Measurements from ENCODE around the gene MRPL39.

The MRPL39 gene

DNA sequence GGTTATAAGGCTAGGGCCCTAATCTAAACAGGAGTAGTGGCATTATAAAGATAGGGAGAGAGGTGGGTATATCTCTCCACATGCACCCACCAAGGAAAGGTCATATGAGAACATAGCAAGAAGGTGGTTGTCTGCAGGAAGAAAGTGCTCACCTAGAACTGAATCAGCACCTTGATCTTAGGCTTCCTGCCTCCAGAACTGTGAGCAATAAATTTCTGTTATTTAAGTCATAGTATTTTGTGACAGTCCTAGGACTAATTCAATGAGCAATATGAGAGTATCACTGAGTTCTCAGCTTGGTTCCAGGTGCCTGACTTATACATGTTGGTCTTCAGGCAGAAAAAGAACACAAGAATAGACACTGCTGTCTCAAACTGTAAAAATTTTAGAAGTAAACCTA is 51.8 kb downstream of the MRPL39 start:
- no peak overlapping the region for H2BK15ac ChIP-seq (replicated peaks; ENCODE audit: low read depth)
- H2AK5ac ChIP-seq (ENCODE audit: low read length) = no peak overlapping the region
- no peaks in the 10 kb centered on the region for H3K27me3 ChIP-seq (ENCODE audit: insufficient read depth, low read length, poor library complexity)
- no peak overlapping the region for H3K56ac ChIP-seq (ENCODE audit: low read length)
- no peak overlapping the region for H3K18ac ChIP-seq (ENCODE audit: low read length)
- H3K4ac ChIP-seq (ENCODE audit: low read depth, low read length) = no peak overlapping the region
- no peak for DNase-seq
- no peak overlapping the region for H3K27ac ChIP-seq (ENCODE audit: low read depth, low read length)
- H3K79me2 ChIP-seq (ENCODE audit: control insufficient read depth, insufficient read depth, low read length) = no peaks in the 10 kb centered on the region
- no peak overlapping the region for H4K8ac ChIP-seq (ENCODE audit: low read depth, low read length)
- no peak overlapping the region for H3K4me3 ChIP-seq (ENCODE audit: low read length)
- no peak overlapping the region for H3K23ac ChIP-seq (ENCODE audit: low read length)
- H3K9ac ChIP-seq (ENCODE audit: low read length) = no peak overlapping the region
- no peaks in the 10 kb centered on the region for H3K36me3 ChIP-seq (ENCODE audit: control insufficient read depth, insufficient read depth, low read length)
- no peak overlapping the region for H4K5ac ChIP-seq (ENCODE audit: low read length)
- no peak overlapping the region for H2BK120ac ChIP-seq (ENCODE audit: low read depth, low read length)
- H3K4me2 ChIP-seq (ENCODE audit: low read length) = no peak overlapping the region
- H2BK5ac ChIP-seq (ENCODE audit: low read length) = no peak overlapping the region
- H3K79me1 ChIP-seq (ENCODE audit: low read length) = no peaks in the 10 kb centered on the region
- no peaks in the 10 kb centered on the region for H3K4me1 ChIP-seq (ENCODE audit: control insufficient read depth, low read depth, low read length)

DNA sequence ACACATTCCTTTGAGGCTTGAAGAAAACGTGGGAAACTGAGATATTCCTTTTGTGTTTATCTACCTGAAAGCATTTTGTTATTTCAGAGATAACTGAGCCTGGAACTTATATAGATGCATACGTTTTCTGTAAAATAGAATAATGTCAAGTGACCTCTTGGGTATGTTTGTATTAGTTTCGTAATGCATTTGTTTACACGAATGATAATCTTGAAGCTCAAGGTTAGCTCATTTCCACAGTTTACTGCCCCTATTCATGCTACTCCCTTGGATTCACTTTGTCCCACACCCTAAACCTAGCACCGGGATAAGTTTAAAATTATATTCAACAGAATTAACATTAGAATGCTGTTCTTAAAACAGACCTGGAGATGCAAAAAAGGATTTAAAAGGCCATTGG is 54.4 kb downstream of the MRPL39 start:
- Histone ChIP-seq H3K79me1 (ENCODE audit: low read length) (no peaks in the 10 kb centered on the region), H3K4ac (ENCODE audit: low read depth, low read length) (no peak overlapping the region), H3K56ac (ENCODE audit: low read length) (no peak overlapping the region), H3K9ac (ENCODE audit: low read length) (no peak overlapping the region), H3K27ac (ENCODE audit: low read depth, low read length) (no peak overlapping the region), H2BK120ac (ENCODE audit: low read depth, low read length) (no peak overlapping the region), H3K18ac (ENCODE audit: low read length) (no peak overlapping the region), H3K36me3 (ENCODE audit: control insufficient read depth, insufficient read depth, low read length) (no peaks in the 10 kb centered on the region), H3K23ac (ENCODE audit: low read length) (no peak overlapping the region), H4K5ac (ENCODE audit: low read length) (no peak overlapping the region), H2BK15ac (replicated peaks; ENCODE audit: low read depth) (no peak overlapping the region), H3K4me3 (ENCODE audit: low read length) (no peak overlapping the region), H3K4me1 (ENCODE audit: control insufficient read depth, low read depth, low read length) (no peaks in the 10 kb centered on the region), H4K8ac (ENCODE audit: low read depth, low read length) (no peak overlapping the region), H2AK5ac (ENCODE audit: low read length) (no peak overlapping the region), H3K27me3 (ENCODE audit: insufficient read depth, low read length, poor library complexity) (no peaks in the 10 kb centered on the region), H3K79me2 (ENCODE audit: control insufficient read depth, insufficient read depth, low read length) (no peaks in the 10 kb centered on the region), H3K4me2 (ENCODE audit: low read length) (no peak overlapping the region), H2BK5ac (ENCODE audit: low read length) (no peak overlapping the region)
- DNase-seq = no peak
- no CpG with 5 or more reads among the region's 5 CpGs for whole genome bisulfite sequencing (ENCODE audit: extremely low coverage, insufficient coverage, low lambda C conversion rate)

DNA sequence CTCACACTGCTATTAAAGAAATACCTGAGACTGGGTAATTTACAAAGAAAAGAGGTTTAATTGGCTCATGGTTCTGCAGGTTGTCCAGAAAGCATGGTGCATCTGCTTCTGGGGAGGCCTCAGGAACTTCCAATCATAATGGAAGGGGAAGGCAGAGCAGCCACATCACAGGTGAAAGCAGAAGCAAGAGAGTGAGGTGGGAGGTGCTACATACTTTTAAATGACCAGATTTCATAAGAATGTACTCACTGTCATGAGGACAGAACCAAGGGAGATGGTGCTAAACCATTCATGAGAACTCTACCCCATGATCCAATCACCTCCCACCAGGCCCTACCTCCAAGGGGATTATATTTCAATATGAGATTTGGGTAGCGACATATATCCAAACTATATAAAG is 55.7 kb downstream of the MRPL39 start:
- Histone ChIP-seq H2BK120ac (ENCODE audit: low read depth, low read length) (no peak overlapping the region), H3K36me3 (ENCODE audit: control insufficient read depth, insufficient read depth, low read length) (no peaks in the 10 kb centered on the region), H2BK5ac (ENCODE audit: low read length) (no peak overlapping the region), H3K4me3 (ENCODE audit: low read length) (no peak overlapping the region), H3K4ac (ENCODE audit: low read depth, low read length) (no peak overlapping the region), H3K23ac (ENCODE audit: low read length) (no peak overlapping the region), H2BK15ac (replicated peaks; ENCODE audit: low read depth) (no peak overlapping the region), H3K79me2 (ENCODE audit: control insufficient read depth, insufficient read depth, low read length) (no peaks in the 10 kb centered on the region), H4K8ac (ENCODE audit: low read depth, low read length) (no peak overlapping the region), H3K4me2 (ENCODE audit: low read length) (no peak overlapping the region), H3K79me1 (ENCODE audit: low read length) (no peaks in the 10 kb centered on the region), H3K27me3 (ENCODE audit: insufficient read depth, low read length, poor library complexity) (no peaks in the 10 kb centered on the region), H3K9ac (ENCODE audit: low read length) (no peak overlapping the region), H3K56ac (ENCODE audit: low read length) (no peak overlapping the region), H3K4me1 (ENCODE audit: control insufficient read depth, low read depth, low read length) (no peaks in the 10 kb centered on the region), H3K27ac (ENCODE audit: low read depth, low read length) (no peak overlapping the region), H4K5ac (ENCODE audit: low read length) (no peak overlapping the region), H2AK5ac (ENCODE audit: low read length) (no peak overlapping the region), H3K18ac (ENCODE audit: low read length) (no peak overlapping the region)
- no peak for DNase-seq
- no CpG with 5 or more reads among the region's 1 CpG for WGBS (ENCODE audit: extremely low coverage, insufficient coverage, low lambda C conversion rate)

DNA sequence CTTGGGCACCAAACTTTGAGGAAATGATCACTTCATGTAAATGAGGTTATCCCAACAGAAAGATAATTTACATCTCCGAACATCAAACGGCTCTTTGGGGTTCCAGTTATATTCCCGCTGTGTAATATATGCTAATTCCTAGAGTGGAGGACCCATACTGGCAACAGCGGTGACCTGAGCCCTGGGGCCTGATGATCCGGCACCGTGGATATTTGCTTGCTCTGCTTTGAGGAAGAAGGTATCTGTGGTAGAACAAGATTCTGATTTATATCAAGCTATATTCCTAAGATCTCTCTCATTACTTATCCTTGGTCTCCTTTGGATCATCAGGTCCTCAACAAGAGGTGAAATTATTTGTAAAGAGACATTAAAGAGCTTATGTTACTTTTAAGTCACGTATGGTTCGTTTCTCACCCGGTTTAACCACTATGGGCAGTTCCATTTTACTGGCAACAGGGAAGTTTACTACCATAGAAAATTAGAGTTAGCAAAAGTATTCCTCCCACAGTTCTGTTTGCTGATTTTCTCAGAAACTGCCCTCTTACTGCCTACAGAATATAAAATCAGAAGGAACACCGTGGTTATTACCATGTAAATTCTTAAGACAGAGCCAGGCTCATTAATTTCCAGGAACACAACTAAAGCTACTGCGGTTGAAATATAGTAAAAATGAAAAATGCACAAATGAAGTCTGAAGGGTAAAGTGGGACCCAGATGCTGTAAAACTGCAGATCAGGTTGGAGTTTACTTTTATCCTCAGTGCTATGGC is 56.7 kb downstream of the MRPL39 start:
- no peak overlapping the region for H3K23ac ChIP-seq (ENCODE audit: low read length)
- H4K8ac ChIP-seq (ENCODE audit: low read depth, low read length) = no peak overlapping the region
- no peak for DNase-seq
- H3K56ac ChIP-seq (ENCODE audit: low read length) = no peak overlapping the region
- no peak overlapping the region for H3K4ac ChIP-seq (ENCODE audit: low read depth, low read length)
- H2BK120ac ChIP-seq (ENCODE audit: low read depth, low read length) = no peak overlapping the region
- no peak overlapping the region for H2AK5ac ChIP-seq (ENCODE audit: low read length)
- no peak overlapping the region for H2BK15ac ChIP-seq (replicated peaks; ENCODE audit: low read depth)
- no peak overlapping the region for H3K27ac ChIP-seq (ENCODE audit: low read depth, low read length)
- no CpG with 5 or more reads among the region's 11 CpGs for WGBS (ENCODE audit: extremely low coverage, insufficient coverage, low lambda C conversion rate)
- no peaks in the 10 kb centered on the region for H3K36me3 ChIP-seq (ENCODE audit: control insufficient read depth, insufficient read depth, low read length)
- H2BK5ac ChIP-seq (ENCODE audit: low read length) = no peak overlapping the region
- no peaks in the 10 kb centered on the region for H3K27me3 ChIP-seq (ENCODE audit: insufficient read depth, low read length, poor library complexity)
- H3K4me1 ChIP-seq (ENCODE audit: control insufficient read depth, low read depth, low read length) = no peaks in the 10 kb centered on the region
- H4K5ac ChIP-seq (ENCODE audit: low read length) = no peak overlapping the region
- no peak overlapping the region for H3K9ac ChIP-seq (ENCODE audit: low read length)
- H3K18ac ChIP-seq (ENCODE audit: low read length) = no peak overlapping the region
- H3K79me2 ChIP-seq (ENCODE audit: control insufficient read depth, insufficient read depth, low read length) = no peaks in the 10 kb centered on the region
- H3K4me3 ChIP-seq (ENCODE audit: low read length) = no peak overlapping the region
- no peak overlapping the region for H3K4me2 ChIP-seq (ENCODE audit: low read length)
- H3K79me1 ChIP-seq (ENCODE audit: low read length) = no peaks in the 10 kb centered on the region

DNA sequence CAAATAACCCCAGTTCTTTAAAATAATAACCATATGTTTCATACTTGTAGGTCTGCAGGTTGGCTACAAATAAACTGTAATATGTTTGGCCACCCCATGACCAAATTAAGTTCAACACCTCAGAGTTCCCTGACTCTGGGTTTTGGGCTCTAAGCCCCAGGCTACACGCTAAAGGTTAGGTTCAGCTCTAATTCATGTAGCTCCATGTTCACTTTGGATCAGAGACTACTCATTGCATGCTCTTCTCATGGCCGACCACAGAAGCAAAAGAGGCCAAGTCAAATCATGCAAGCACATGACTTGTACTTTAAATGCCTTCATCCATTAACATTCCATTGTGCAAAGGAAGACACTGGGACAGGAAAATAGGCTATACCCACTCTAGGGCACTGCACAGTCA is 66.2 kb downstream of the MRPL39 start:
- DNase-seq = no peak
- no peaks in the 10 kb centered on the region for H3K79me2 ChIP-seq (ENCODE audit: control insufficient read depth, insufficient read depth, low read length)
- no peaks in the 10 kb centered on the region for H3K4me1 ChIP-seq (ENCODE audit: control insufficient read depth, low read depth, low read length)
- H3K4me3 ChIP-seq (ENCODE audit: low read length) = no peak overlapping the region
- H3K18ac ChIP-seq (ENCODE audit: low read length) = no peak overlapping the region
- no peak overlapping the region for H3K23ac ChIP-seq (ENCODE audit: low read length)
- no peak overlapping the region for H2BK120ac ChIP-seq (ENCODE audit: low read depth, low read length)
- H3K9ac ChIP-seq (ENCODE audit: low read length) = no peak overlapping the region
- WGBS (ENCODE audit: extremely low coverage, insufficient coverage, low lambda C conversion rate) = no CpG with 5 or more reads among the region's 2 CpGs
- H3K27ac ChIP-seq (ENCODE audit: low read depth, low read length) = no peak overlapping the region
- H3K27me3 ChIP-seq (ENCODE audit: insufficient read depth, low read length, poor library complexity) = no peaks in the 10 kb centered on the region
- no peak overlapping the region for H2BK5ac ChIP-seq (ENCODE audit: low read length)
- H3K4me2 ChIP-seq (ENCODE audit: low read length) = no peak overlapping the region
- no peak overlapping the region for H3K4ac ChIP-seq (ENCODE audit: low read depth, low read length)
- H2AK5ac ChIP-seq (ENCODE audit: low read length) = no peak overlapping the region
- no peak overlapping the region for H3K56ac ChIP-seq (ENCODE audit: low read length)
- no peak overlapping the region for H4K8ac ChIP-seq (ENCODE audit: low read depth, low read length)
- no peaks in the 10 kb centered on the region for H3K36me3 ChIP-seq (ENCODE audit: control insufficient read depth, insufficient read depth, low read length)
- no peaks in the 10 kb centered on the region for H3K79me1 ChIP-seq (ENCODE audit: low read length)
- H4K5ac ChIP-seq (ENCODE audit: low read length) = no peak overlapping the region
- no peak overlapping the region for H2BK15ac ChIP-seq (replicated peaks; ENCODE audit: low read depth)

GRCh38 chr21:25539606-25540005 is 67.7 kb downstream of the MRPL39 start:
- H3K4me2 ChIP-seq (ENCODE audit: low read length) = no peak overlapping the region
- H3K23ac ChIP-seq (ENCODE audit: low read length) = no peak overlapping the region
- H3K18ac ChIP-seq (ENCODE audit: low read length) = no peak overlapping the region
- H3K4me1 ChIP-seq (ENCODE audit: control insufficient read depth, low read depth, low read length) = no peaks in the 10 kb centered on the region
- no peaks in the 10 kb centered on the region for H3K36me3 ChIP-seq (ENCODE audit: control insufficient read depth, insufficient read depth, low read length)
- H3K79me1 ChIP-seq (ENCODE audit: low read length) = no peaks in the 10 kb centered on the region
- no peak for DNase-seq
- H3K79me2 ChIP-seq (ENCODE audit: control insufficient read depth, insufficient read depth, low read length) = no peaks in the 10 kb centered on the region
- H2AK5ac ChIP-seq (ENCODE audit: low read length) = no peak overlapping the region
- H3K56ac ChIP-seq (ENCODE audit: low read length) = no peak overlapping the region
- no peak overlapping the region for H3K4me3 ChIP-seq (ENCODE audit: low read length)
- no CpG with 5 or more reads among the region's 3 CpGs for whole genome bisulfite sequencing (ENCODE audit: extremely low coverage, insufficient coverage, low lambda C conversion rate)
- H2BK15ac ChIP-seq (replicated peaks; ENCODE audit: low read depth) = no peak overlapping the region
- H3K4ac ChIP-seq (ENCODE audit: low read depth, low read length) = no peak overlapping the region
- no peak overlapping the region for H2BK120ac ChIP-seq (ENCODE audit: low read depth, low read length)
- no peak overlapping the region for H4K8ac ChIP-seq (ENCODE audit: low read depth, low read length)
- no peak overlapping the region for H3K27ac ChIP-seq (ENCODE audit: low read depth, low read length)
- H3K9ac ChIP-seq (ENCODE audit: low read length) = no peak overlapping the region
- H4K5ac ChIP-seq (ENCODE audit: low read length) = no peak overlapping the region
- H2BK5ac ChIP-seq (ENCODE audit: low read length) = no peak overlapping the region
- H3K27me3 ChIP-seq (ENCODE audit: insufficient read depth, low read length, poor library complexity) = no peaks in the 10 kb centered on the region

Data from mesendoderm (in vitro differentiated cells).